ENCODE data around the gene SLC66A2. TPM values are rescaled to one million over a fixed set of nuclear protein-coding genes. Genes with fewer than 3 reads are reported as not detected.
"Not testable (repeated sequence)": the region's sequence is repeated elsewhere in the genome, so short reads cannot be mapped to it uniquely, and the experiment has no call there.

Gene SLC66A2
- total RNA-seq, 1 experiment from 2014 or later: 22.8 TPM

DNA sequence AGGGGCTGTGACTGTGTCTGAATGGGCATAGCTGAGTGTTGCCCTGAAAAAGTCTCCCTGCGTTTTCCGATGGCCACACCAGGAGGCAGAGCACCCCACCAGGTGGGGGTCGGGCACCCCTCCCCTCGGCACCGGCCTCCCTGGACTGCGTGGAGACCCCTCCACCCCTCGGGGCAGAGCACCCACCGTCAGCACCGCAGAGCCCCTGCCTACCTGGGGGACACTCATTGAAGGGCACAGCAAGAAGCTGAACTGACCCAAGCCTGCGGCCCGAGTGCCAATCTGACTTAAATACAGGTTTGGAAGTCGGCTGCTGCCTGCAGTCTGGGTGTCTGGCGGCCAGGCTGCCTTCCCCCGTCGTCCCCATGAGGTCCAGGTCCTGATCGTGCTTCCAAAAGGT is 83.8 kb downstream of the SLC66A2 start:
- DNase-seq (ENCODE audit: low spot score): no peak

DNA sequence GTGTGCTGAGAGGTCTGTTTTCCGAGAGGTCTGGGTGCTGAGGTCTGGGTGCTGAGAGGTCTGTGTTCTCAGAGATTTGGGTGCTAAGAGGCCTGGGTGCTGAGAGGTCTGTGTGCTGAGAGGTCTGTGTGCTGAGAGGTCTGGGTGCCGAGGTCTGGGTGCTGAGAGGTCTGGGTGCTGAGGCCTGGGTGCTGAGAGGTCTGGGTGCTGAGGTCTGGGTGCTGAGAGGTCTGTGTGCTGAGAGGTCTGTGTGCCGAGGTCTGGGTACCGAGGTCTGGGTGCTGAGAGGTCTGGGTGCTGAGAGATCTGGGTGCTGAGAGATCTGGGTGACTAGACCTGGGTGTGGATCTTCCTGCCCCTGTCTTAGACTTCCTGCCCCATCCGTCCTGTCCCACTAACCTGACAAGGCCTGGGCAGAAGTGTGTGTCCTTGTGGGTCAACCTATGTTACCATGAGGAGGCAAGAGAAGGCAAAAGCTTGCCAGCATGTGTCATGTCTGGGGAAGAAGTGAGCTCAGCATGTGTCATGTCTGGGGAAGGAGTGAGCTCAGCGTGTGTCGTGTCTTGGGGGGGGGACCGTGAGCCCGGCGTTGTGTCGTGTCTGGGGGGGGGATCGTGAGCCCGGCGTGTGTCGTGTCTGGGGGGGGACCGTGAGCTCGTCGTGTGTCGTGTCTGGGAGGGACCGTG is 84.4 kb downstream of the SLC66A2 start:
- no peak for DNase-seq (ENCODE audit: low spot score)

DNA sequence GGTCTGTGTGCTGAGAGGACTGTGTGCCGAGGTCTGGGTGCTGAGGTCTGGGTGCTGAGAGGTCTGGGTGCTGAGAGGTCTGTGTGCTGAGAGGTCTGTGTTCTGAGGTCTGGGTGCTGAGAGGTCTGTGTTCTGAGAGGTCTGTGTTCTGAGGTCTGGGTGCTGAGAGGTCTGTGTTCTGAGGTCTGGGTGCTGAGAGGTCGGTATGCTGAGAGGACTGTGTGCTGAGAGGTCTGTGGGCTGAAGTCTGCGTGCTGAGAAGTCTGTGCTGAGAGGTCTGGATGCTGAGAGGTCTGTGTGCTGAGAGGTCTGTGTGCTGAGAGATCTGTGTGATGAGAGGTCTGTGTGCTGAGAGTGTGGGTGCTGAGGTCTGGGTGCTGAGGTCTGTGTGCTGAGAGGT is 85.5 kb downstream of the SLC66A2 start:
- DNase-seq (ENCODE audit: low spot score): not testable (repeated sequence)

DNA sequence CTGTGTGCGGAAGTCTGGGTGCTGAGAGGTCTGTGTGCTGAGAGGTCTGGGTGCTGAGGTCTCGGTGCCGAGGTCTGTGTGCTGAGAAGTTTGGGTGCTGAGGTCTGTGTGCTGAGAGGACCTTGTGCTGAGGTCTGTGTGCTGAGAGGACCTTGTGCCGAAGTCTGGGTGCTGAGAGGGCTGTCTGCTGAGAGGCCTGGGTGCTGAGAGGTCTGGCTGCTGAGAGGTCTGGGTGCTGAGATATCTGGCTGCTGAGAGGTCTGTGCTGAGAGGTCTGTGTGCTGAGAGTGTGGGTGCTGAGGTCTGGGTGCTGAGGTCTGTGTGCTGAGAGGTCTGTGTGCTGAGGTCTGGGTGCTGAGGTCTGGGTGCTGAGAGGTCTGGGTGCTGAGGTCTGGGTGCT is 86.5 kb downstream of the SLC66A2 start:
- DNase-seq (ENCODE audit: low spot score): not testable (repeated sequence)

DNA sequence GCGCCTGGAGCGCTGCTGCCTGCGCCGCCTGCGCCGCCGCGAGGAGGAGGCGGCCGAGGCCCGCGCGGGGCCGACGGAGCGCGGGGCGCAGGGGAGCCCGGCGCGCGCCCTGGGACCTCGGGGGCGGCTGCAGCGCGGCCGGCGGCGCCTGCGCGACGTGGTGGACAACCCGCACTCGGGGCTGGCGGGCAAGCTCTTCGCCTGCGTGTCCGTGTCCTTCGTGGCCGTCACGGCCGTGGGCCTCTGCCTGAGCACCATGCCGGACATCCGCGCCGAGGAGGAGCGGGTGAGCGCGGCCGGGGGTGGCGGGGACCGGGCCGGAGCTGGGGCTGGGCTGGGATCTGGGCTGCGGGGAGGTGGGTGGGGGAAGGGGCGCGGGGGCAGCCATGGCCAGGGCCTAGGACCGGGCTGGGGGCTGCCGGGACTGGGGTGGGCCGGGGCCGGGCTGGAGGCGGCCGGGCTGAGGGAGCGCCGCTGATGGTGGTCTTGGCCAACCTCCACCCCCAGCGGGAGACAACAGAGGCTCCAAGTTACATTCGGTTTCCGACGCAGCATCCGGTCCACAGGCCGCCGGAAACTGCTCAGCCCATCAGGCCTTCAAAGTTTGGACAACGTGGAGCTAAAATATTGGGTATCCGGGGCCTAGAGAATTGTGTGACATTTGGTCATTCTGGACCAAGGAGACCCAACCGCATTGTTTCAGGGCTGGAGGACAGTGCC is 87.3 kb downstream of the SLC66A2 start:
- no peak for DNase-seq (ENCODE audit: low spot score)

DNA sequence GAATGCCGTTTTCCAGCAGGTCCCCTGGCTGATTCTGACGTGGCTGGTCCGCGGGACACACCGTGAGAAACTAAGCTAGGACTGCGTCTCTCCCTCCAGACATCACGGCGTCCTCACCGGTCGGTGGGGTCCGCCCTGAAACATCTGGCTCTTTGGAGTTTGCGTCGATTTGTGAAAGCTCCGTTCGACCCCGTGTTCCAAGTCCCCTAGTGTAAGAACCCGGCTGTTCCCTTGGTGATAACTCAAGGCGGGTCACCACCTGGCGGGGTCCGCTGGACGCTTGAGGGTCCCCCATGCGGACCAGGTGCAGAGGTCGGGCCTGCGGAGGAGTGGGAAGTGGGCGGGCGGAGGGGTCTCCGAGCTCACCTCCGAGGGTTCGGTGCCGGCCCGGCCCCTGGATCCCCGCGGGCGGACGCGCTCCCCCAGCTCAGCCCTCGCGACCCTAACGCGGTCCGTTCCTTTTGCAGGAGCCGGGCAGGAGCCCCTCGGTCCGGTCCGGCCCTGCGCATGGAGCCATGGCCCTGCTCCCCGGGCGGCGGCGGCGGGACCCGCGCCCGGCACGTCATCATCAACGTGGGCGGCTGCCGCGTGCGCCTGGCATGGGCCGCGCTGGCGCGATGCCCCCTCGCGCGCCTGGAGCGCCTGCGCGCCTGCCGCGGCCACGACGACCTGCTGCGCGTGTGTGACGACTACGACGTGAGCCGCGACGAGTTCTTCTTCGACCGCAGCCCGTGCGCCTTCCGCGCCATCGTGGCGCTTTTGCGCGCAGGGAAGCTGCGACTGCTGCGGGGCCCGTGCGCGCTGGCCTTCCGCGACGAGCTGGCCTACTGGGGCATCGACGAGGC is 88.1 kb downstream of the SLC66A2 start:
- no peak for DNase-seq (ENCODE audit: low spot score)

DNA sequence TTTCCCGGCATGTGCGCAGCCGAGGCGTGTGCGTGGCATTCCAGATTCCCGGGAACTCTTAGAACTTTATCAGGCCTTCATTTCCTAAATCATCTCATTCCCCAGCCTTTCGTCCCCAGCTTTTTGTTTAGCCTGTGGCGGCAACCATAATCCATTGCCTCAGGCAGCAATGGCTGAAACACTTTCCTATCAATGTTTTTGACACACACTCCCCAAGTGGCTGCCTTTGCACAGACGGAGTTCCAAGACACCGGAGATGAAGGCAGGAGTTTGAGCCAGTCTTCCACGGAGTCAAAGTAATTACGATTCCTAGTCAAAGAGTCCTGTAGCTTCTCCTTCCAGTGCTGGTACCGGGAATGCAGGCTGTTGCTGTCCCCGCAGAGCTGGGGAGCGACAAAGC is 88.9 kb downstream of the SLC66A2 start:
- DNase-seq (ENCODE audit: low spot score): no peak

DNA sequence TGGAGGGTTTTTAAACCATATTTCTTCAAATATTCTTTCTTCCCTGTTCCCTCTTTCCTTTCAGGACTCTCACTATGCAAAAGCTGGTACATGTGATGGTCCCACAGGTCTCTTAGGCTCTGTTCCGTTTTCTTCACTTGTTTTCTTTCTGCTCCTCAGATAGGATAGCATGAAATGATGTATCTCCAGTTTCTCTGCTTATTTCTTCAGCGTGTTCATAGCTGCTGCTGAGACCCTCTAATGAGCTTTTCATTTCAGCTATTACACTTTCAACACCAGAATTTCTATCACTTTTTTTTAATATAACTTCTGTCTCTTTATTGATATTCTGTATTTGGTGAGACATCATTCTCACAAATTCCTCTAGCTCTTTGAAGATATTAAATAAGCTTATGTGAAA is 89.8 kb downstream of the SLC66A2 start:
- no peak for DNase-seq (ENCODE audit: low spot score)

DNA sequence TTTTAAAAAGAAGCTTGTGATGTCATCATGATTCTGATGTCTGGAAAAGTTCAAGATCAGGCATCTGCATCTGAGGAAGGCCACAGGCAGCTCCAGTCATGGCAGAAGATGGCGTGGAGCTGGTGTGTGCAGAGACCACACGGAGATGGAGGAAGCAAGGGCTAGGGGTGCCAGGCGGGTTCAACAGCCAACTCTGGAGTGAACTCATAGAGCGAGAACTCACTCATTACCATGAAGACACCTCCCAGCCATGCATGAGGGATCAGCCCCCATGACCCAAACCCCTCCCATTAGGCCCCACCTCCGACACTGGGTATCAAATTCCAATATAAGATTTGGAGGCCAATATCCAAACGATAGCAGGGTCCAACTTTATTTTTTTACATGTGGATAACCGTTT is 92.1 kb downstream of the SLC66A2 start:
- no peak for DNase-seq (ENCODE audit: low spot score)

DNA sequence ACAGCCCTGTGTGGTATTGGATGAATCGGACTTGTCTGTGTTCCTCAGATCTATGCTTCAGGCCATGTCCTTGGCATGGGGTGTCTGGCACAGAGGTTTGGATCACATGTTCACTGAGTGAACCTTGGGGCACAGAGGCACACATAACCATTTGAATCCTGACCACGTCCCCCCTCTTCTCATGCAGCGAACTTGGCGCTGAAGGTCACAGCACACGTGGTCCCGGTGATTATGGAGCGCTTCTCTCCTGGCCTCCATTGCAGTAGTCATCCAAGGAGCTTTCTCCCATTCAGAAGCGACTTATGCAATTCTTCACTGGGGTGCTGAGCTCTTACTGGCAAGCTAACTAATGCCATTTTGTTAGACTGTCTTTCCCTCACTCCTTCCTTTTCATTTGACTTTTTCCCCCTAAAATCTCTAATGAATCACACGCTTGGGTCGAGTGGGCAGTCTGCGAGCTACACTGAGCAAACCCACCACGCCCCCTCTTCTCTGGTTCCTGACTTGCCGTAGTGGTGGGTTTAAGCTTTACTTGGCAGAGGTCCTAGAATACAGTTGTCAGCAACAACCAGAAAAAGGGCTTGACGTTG is 94.3 kb downstream of the SLC66A2 start:
- no peak for DNase-seq (ENCODE audit: low spot score)

DNA sequence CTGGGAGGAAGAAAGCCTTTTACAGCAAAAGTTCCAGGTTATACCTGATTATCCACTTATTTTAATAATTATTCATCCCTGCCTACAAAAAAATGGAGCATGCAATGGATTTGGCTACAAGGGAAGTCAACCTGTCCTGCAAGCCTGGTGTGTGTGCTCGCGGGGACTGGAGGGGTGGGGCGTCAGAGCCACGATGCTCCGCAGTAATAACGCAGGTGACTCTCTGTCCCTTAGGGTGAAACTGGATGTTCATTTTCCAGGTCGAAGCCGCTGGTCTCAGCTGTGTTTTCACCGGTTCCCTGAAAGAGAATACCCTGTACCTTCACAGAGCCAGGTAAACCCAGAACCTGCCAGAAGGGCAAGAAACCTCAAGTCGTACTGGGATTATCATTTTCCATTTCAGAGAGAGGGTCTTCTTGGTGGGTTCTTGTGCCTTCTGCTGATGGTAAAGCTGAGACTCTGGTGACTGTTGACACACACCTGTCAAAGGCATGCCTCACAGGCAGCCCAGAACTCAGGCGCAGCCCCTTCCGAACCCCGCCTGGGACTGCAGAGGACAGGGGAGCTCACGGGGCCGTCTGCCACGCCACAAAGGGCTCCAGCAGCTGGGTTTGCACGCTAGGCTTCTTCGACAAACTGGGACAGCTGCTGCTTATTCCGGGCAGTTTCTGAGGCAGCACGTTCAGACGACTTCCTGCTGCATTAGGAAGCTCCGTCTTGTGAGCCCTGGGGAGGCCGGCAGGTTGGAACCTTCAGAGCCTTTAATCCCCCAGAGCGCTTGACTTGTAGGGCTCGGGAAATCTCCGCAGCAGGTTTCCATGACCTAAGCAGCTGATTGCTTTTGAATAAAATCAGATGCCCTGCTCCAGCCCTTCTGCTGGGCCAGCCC is 95.1 kb downstream of the SLC66A2 start:
- no peak for DNase-seq (ENCODE audit: low spot score)

DNA sequence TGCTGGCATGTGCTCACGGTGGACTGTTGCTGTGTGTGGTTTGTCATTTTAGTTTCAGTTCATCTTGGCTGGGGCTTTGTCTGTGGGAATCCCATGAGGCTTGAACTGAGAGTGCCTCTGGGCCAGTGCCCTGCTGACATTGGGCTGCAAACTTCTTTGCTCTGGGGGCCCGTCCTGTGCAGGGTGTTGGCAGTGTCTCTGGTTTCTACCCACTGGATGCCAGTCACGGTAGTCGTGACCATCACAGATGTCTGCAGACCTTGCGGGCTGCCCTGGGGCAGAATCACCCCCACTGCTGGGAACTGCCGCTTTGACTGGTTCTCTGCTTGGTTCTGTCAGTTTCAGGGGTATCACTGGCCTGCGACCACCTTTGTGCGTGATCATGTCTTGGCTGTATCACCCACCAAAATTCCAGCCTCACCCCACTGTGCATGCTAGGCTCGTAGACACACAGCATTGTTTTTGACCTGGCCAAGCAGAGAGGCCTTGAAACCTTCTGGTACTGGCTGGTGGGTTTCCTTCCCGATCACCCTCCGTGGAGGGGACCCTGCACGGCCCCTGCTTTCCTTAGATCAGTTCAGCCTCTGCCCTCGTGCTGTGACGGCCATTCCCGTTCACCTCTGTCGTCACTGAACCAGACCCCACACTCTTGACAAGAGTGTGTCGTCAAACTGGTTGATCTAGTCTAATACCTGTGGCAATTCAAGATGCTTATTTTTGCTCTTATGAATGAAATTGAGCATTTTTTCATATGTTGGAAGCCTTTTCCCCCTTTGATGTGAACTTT is 96.1 kb downstream of the SLC66A2 start:
- no peak for DNase-seq (ENCODE audit: low spot score)

DNA sequence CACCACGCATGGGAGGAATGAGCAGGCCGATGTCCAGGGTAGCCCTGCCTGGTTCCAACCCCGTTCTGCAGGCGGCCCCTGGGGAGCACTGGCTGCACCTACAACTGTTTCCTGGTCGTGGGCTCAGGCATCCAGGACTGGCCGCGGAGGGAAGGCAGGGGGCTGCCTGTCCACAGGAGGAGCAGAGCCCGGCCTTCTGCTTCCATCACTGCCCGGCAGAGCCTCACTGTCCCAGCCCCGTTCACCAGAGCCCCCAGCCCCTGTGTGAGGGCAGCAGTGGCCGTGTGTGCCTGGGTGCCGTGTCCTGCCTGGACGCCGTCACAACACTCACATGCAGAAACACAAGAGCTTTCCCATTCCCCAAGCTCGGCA is 97.5 kb downstream of the SLC66A2 start:
- DNase-seq (ENCODE audit: low spot score): no peak

DNA sequence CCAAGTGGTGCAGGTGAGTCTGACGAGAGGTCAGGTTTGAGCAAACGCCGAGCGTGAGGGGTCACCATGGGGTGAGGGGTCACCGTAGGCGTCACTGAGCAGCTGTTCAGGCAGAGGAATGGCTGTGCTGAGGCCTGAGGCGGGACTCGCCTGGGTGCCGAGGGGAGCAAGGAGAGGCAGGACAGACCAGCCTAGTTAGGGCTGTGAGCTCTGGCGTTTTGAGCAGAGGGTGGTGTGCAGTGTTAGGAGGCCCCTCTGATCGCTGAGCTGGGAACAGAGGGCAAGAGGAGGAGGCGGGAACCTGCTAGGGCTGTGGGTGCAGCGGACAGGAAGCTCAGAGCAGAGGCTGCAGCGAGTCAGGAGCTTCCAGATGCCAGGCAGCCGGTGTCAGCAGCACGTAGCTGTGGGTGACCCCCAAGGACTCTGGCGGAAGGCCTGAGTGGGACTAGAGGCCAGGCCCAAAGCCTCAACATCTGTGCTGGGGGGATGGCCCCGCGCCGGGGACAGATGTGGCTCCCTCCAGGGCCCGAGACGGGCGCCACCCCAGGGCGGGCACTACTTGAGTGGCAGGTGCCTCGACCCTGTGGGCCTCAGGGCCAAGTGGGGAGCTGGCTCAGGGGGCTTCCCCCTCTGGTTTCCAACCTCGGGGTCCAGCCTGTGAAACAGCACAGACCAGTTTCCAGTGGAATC is 98.0 kb downstream of the SLC66A2 start:
- DNase-seq (ENCODE audit: low spot score): no peak

DNA sequence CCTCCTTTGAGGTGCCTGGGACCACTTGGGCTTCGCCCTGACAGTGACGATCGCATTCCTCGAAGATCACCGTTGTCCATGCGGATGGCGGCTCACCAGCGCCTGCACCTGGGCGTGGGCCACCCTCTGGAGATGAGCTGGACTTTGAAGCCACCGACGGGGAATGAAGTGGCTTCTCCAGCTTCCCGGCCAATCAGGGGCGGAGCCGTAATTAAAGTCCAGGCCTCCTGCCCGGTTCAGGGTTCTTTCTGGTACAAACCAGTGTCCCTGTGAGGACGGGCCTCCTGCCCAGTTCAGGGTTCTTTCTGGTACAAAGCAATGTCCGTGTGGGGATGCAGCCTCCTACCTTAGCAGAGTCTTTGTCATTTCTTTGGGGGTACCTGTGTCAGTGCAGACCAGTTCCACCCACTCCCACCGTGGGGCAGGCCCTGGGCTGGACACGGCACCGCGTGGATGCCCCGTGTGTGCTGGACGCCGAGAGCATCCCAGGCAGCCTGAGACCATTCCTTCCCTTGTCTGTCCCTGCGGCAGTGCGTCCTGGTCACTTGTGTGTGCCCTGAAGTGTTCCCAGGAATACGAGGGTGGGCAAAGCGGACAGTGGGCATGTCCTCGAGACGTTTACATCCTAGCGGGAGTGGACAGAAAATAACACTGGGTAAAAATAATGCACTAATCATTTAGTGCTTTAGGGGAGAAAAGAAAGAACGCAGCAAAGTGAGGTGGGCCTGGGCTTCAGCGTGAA is 98.7 kb downstream of the SLC66A2 start:
- DNase-seq (ENCODE audit: low spot score): no peak
